ENCODE results near the gene OR1N2. TPM values are rescaled to one million over a fixed set of nuclear protein-coding genes. Genes with fewer than 3 reads are reported as not detected.

OR1N2 gene
- total RNA-seq (ENCODE audit: low replicate concordance): not detected in 2 replicates

GRCh38 chr9:122552812-122553211 lies at the start of gene OR1N2:
OR1N2 (plus strand) TSS chr9:122553112; CDS start chr9:122553212, 100 bp downstream.
- no peak within 1 kb of the TSS for H3K9ac ChIP-seq
- no peaks in the 10 kb centered on the region for H3K36me3 ChIP-seq
- Mint-ChIP-seq H3K4me3 (no peak within 1 kb of the TSS), H3K27ac (no peak within 1 kb of the TSS), H3K36me3 (no peaks in the 10 kb centered on the region), H3K9me3 (no peaks in the 10 kb centered on the region), H3K27me3 (ENCODE audit: insufficient read depth, low read depth) (peaks cover 14% of the 10 kb centered on the region), H3K4me1 (no peaks in the 10 kb centered on the region)
- H3K27ac ChIP-seq: no peak within 1 kb of the TSS
- H3K4me2 ChIP-seq: no peak within 1 kb of the TSS
- no peak for TF ChIP-seq EZH2 (IDR thresholded peaks at IDR 0.05)
- no peak for TF ChIP-seq EZH2phosphoT487 (IDR thresholded peaks at IDR 0.05)
- TF ChIP-seq CTCF (IDR thresholded peaks at IDR 0.05): no peak
- DNase-seq (ENCODE audit: low spot score): no peak
- no peak within 1 kb of the TSS for H3K4me3 ChIP-seq
- no peaks in the 10 kb centered on the region for H3K79me2 ChIP-seq (ENCODE audit: low read depth)
- peaks cover 6% of the 10 kb centered on the region for H3K9me3 ChIP-seq (ENCODE audit: low read depth)
- H3K27me3 ChIP-seq: no peaks in the 10 kb centered on the region
- H4K20me1 ChIP-seq (ENCODE audit: low read depth): no peaks in the 10 kb centered on the region
- no peaks in the 10 kb centered on the region for H3F3A ChIP-seq (ENCODE audit: low read depth)
- no peaks in the 10 kb centered on the region for H3K4me1 ChIP-seq
- no peak within 1 kb of the TSS for H2AFZ ChIP-seq (replicated peaks)

GRCh38 chr9:122506964-122507363 lies 45.9 kb upstream of the OR1N2 start:
- no peak for TF ChIP-seq EZH2 (IDR thresholded peaks at IDR 0.05)
- no peak for TF ChIP-seq EZH2phosphoT487 (IDR thresholded peaks at IDR 0.05)
- no peak for TF ChIP-seq CTCF (IDR thresholded peaks at IDR 0.05)
- H2AFZ ChIP-seq (replicated peaks): no peak overlapping the region
- H3K36me3 ChIP-seq: no peaks in the 10 kb centered on the region

GRCh38 chr9:122510502-122510901 lies 42.4 kb upstream of the OR1N2 start, which contains the start of gene OR1J2:
OR1J2 (plus strand) TSS chr9:122510802; CDS start chr9:122510802, 0 bp downstream.
- Histone ChIP-seq H3K27me3 (no peaks in the 10 kb centered on the region), H3K9me3 (ENCODE audit: low read depth) (peaks cover 4% of the 10 kb centered on the region), H3K79me2 (ENCODE audit: low read depth) (no peaks in the 10 kb centered on the region), H3K4me3 (no peak within 1 kb of the TSS), H3K4me1 (no peaks in the 10 kb centered on the region), H3K27ac (no peak within 1 kb of the TSS), H4K20me1 (ENCODE audit: low read depth) (no peaks in the 10 kb centered on the region), H3K4me2 (no peak within 1 kb of the TSS), H3F3A (ENCODE audit: low read depth) (no peaks in the 10 kb centered on the region), H2AFZ (replicated peaks) (no peak within 1 kb of the TSS), H3K9ac (no peak within 1 kb of the TSS), H3K36me3 (no peaks in the 10 kb centered on the region)
- Mint-ChIP-seq H3K4me3 (no peak within 1 kb of the TSS), H3K9me3 (no peaks in the 10 kb centered on the region), H3K36me3 (no peaks in the 10 kb centered on the region), H3K4me1 (no peaks in the 10 kb centered on the region), H3K27ac (no peak within 1 kb of the TSS), H3K27me3 (ENCODE audit: insufficient read depth, low read depth) (peaks cover 6% of the 10 kb centered on the region)
- no peak for DNase-seq (ENCODE audit: low spot score)
- no peak for TF ChIP-seq EZH2 (IDR thresholded peaks at IDR 0.05)

More at GRCh38 chr9:122506964-122507363, 45.9 kb upstream of the OR1N2 start:
- H3K27me3 ChIP-seq: no peaks in the 10 kb centered on the region
- no peak overlapping the region for H3K4me3 ChIP-seq
- H3K9ac ChIP-seq: no peak overlapping the region
- DNase-seq (ENCODE audit: low spot score): no peak
- no peak overlapping the region for H3K4me2 ChIP-seq
- H3K4me1 ChIP-seq: no peaks in the 10 kb centered on the region
- Mint-ChIP-seq H3K27me3 (ENCODE audit: insufficient read depth, low read depth) (peaks cover 8% of the 10 kb centered on the region), H3K9me3 (no peaks in the 10 kb centered on the region), H3K4me3 (no peak overlapping the region), H3K4me1 (no peaks in the 10 kb centered on the region), H3K36me3 (no peaks in the 10 kb centered on the region), H3K27ac (no peak overlapping the region)
- H3K27ac ChIP-seq: no peak overlapping the region
- no peaks in the 10 kb centered on the region for H3F3A ChIP-seq (ENCODE audit: low read depth)
- peaks cover 2% of the 10 kb centered on the region for H3K9me3 ChIP-seq (ENCODE audit: low read depth)
- no peaks in the 10 kb centered on the region for H3K79me2 ChIP-seq (ENCODE audit: low read depth)
- no peaks in the 10 kb centered on the region for H4K20me1 ChIP-seq (ENCODE audit: low read depth)

- H3K9ac ChIP-seq: no peak overlapping the region
- Mint-ChIP-seq H3K9me3 (no peaks in the 10 kb centered on the region), H3K27me3 (ENCODE audit: insufficient read depth, low read depth) (peaks cover 9% of the 10 kb centered on the region), H3K27ac (no peak overlapping the region), H3K4me1 (no peaks in the 10 kb centered on the region), H3K36me3 (no peaks in the 10 kb centered on the region), H3K4me3 (no peak overlapping the region)
- H3K27me3 ChIP-seq: no peaks in the 10 kb centered on the region
- H3K4me2 ChIP-seq: no peak overlapping the region
- H3K4me3 ChIP-seq: no peak overlapping the region
- no peak overlapping the region for H2AFZ ChIP-seq (replicated peaks)
- no peaks in the 10 kb centered on the region for H3F3A ChIP-seq (ENCODE audit: low read depth)
- no peaks in the 10 kb centered on the region for H3K36me3 ChIP-seq
- no peak for DNase-seq (ENCODE audit: low spot score)
- H4K20me1 ChIP-seq (ENCODE audit: low read depth): no peaks in the 10 kb centered on the region
- H3K79me2 ChIP-seq (ENCODE audit: low read depth): no peaks in the 10 kb centered on the region
- no peaks in the 10 kb centered on the region for H3K4me1 ChIP-seq
- no peak for TF ChIP-seq EZH2 (IDR thresholded peaks at IDR 0.05)
- no peak for TF ChIP-seq CTCF (IDR thresholded peaks at IDR 0.05)
- TF ChIP-seq EZH2phosphoT487 (IDR thresholded peaks at IDR 0.05): no peak
- no peak overlapping the region for H3K27ac ChIP-seq
- H3K9me3 ChIP-seq (ENCODE audit: low read depth): peaks cover 21% of the 10 kb centered on the region
Measured at GRCh38 chr9:122518226-122518625, 34.7 kb upstream of the OR1N2 start.

Data from neural progenitor cell (in vitro differentiated cells).